Activated CD4-positive, CD25-positive, alpha-beta regulatory T cell treated with anti-CD3 and anti-CD28 coated beads, Interleukin-2, amount 50 U/mL, for 24 hours (primary cell): ENCODE results near the gene PTTG1.

Experiments
- ATAC-seq, 2 donors: fragments of 150-1000 bp; cut with Tn5 transposase; one replicate each; pipeline ENCODE4 v1.10.0; 2021; ENCODE audit warnings: mild to moderate bottlenecking in 1 of 2, moderate library complexity in 1 of 2

Gene PTTG1

DNA sequence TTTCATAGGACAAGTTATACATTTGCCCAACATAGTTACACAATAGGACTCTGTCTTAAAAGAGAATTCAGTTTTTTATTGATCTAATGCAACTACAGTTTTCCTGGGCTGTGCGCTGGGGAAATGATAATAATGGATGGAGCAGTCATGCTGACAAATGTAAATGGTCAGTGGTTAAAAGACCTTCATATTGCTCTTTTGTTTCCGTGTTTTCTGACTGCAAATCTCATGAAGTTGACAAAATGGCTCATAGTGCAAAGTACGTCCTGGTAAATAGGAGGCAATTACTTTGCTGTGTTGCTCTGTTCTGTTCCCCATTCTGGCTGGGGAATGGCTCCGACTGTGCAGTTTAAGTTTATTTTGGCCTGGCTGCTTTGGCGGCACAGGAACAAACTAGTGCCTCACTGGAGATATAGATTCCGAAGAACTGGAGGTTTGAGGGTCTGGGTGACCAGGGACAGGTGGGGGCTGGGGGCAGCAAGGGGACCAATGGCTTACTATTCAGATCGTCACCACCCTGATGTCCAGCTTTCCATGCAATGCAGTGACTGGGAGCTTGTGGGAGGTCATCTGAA, 54.3 kb downstream of the PTTG1 start:
- no peak for ATAC-seq

DNA sequence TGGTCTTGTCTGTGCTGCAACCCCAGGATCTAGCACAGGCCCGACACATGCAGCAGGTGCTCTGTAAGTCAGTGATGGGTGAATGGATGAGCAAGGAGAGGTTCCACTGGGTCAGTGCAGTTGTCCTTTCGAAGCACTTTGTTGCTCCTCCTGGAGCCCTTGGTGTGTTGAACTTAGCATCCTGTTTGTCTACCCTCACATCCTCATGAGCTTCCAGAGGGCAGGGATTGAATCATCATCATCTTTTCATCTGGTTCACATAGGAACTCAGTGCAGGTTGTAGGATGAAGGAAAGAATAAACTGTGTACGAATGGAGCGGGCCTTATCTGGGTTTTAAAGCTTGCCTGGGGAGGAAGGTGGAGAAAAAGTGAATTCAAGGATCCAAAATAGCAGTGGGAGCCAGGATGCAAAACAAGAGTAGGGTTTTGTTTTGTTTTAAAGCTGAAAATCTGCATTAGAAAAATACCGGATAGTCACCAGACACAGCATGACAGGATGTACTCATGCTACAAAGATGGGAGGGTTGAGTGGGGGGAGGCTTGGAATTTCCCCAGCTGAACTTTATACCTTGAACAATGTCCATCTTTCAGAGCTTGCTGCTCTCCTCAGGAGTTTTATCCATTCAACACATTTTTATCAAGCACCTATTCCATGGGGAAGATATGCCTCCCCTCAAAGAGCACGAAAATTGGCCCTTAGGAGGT, 55.8 kb downstream of the PTTG1 start:
- peak; percentile 27 to 28 for ATAC-seq

DNA sequence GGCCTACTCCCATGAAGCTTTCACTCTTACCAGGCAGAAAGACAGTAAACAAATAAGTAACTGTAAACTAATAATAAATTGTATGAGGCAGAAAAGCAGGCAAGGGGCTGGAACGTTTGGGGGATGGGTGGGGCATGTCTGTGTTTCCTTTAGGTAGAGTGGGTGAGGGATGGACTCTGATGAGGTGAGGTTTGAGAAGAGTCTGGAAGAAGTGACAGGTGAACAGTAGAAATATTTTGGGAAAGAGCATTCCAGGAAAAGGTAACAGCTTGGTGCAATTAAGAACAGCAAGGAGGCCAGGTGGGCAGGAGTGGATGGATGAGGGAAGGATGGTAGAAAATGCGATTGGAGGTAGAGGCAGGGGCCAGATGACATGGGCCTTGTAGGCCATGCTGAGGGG, 56.5 kb downstream of the PTTG1 start:
- ATAC-seq: no peak
